Activated CD4-positive, alpha-beta T cell treated with anti-CD3 and anti-CD28 coated beads, Interleukin-2, Interleukin-4, amounts not matched to agents 100 ng/mL and 50 ng/mL, durations not matched to agents 16 hours and 8 hours (primary cell): ENCODE results near the gene SLC13A3.

Experiments used
- DNase-seq: peaks from one replicate; pipeline ENCODE4 v3.0.0-alpha.2; 2020; ENCODE audit warnings: low spot score

SLC13A3 gene

DNA sequence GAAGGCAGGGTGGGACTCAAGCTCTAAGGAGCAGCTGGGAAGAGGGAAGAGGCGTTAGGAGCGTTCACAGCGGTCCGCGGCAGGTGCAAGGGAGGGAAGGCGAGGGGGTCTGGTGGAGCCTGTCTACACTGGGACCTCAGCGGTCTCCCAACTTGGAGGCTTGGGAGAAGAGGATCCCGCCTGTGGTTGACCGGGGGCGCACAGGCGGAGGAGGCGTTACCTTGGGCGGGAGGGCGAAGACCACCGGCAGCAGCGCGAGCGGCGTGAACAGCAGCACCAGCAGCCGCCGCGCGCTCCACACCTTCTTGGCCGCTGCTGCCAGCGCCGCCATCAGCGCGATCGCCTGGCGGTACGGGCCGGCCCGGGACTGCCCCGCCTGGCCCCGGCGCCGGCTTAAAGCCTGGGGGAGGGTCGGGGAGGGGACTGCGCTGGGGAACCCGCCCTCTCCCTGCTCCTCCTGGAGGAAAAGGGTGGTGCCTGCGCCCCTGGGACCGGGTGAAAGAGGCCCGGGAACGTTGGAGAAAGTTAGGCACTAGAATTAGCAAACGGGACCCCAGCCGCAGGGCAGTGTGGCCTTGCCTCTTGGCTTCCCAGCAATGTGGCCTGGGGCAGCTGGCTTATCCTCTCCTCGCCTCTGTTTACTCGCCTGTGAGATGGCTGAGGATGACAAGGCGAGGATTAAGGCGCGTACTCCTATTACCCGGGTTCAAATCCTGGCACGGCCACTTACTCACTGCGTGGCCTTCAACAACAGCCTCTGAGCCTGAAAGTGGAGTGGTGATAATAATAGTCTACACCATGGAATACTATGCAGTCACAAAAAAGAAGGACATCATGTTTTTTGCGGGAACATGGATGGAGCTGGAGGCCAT, at the start of gene SLC13A3:
Gene SLC13A3, minus strand, starts transcription at position 369 of the 872 bp plus-strand sequence. Its CDS starts 38 bp downstream, at position 331.
- DNase-seq, result no peak

DNA sequence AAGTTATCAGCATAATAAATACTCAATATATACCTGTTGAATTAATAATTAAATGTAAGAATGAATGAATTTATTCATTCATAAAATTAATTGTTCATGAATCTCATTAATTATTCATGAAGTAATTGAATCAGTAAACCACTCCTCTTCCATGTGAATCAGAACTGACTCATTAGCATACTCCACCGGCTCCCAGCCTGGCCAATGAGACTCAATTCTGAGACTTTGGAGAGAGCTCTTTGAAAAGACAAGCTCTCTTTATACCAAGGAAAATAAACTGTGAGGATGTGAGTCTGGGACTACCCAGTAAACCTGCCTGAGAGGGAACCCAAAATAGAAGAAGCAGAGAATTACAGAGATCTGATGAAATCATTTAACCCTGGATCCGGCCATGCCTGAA, 49.8 kb upstream of the SLC13A3 start:
- DNase-seq, result no peak

DNA sequence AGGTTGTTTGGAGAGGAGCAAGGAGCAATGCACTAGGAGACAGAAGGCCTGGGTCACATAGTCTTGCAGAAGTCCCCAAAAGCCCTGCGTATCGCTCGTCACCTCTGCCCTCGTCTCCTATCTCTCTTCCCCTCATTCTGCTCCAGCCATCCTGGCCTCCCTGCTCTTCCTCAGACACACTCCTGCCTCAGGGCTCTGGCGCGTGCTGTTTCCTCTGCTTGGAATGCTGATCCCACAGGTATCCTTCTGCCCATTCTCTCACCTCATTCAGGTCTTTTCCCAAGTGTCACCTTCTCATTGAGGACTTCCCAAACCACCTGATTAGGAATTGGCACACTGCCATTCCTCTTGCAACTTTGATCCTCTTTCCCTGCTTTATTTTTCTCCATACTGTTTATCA, 49.2 kb upstream of the SLC13A3 start:
- DNase-seq, result no peak

DNA sequence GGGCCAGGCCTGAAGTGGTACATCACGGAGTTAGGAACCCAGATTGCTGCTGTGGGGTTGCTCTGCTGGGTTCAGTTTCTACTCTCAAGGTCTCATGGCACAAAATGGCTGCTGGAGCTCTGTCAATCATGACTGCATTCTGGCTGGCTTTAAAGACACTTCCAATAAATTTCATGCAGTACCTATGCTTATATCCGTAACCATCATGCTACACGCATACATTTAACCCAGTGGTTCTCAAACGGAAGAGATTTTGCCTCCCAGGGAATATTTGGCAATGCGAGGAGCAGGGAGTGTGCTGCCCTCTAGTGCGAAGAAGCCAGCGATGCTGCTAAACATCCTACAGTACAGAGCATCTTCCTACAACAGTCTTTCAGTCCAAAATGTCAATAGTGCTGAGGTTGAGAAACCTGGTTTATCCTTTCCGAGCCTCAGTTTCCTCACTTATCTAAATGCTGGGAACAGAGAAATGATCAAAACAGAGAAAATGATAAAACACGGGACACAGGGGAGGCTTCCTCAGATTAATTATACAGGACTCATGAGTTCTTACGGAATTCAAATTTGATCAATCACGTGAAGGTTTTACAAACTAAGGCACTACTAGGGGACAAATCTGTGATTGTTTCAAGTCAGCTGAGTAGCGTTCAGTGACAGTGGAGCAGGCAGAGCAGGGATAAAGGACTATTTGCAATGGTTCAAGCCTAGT, 48.5 kb upstream of the SLC13A3 start:
- peak; percentile 6 for DNase-seq

GRCh38 chr20:46698788-46699187, 47.5 kb upstream of the SLC13A3 start:
- DNase-seq, result no peak

GRCh38 chr20:46696791-46697279, 45.6 kb upstream of the SLC13A3 start:
- DNase-seq, result no peak

DNA sequence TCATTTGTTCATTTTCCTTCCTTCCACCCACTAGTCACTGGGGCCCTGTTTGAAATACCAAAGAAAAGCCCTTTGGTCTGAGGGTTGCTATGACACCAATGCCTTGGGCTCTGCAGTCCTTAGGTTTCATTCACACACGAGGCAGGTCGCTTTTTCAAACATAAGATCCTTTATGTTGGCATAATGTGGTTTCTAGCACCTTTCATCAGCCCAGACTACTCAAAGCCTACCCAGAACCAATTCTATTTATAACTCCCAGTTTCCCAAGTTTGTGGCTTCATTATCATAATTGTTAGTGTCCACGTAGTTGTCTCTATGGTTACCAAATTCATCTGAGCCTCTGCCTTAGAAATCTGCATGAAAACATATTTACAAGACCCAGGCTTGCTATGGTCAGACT, 44.6 kb upstream of the SLC13A3 start:
- DNase-seq, result no peak

- peak; percentile 15 for DNase-seq
Measured at GRCh38 chr20:46694484-46694883, 43.2 kb upstream of the SLC13A3 start.

DNA sequence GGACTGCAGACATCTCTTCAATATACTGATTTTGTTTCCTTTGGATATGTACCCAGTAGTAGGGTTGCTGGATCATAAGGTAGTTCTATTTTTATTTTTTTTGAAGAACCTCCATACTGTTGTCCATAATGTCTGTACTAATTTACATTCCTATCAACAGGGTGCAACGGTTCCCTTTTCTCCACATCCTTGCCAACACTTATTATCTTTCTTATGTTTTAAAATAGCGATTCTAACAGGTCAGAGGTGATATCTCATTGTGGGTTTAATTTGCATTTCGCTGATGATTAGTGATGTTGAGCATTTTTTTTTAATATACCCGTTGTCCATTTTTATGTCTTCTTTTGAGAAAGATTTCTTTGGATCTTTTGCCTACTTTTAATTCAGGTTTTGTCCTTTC, 39.9 kb upstream of the SLC13A3 start:
- no peak for DNase-seq

- DNase-seq, result no peak
Measured at GRCh38 chr20:46690219-46691106, 39.2 kb upstream of the SLC13A3 start.

- DNase-seq, result no peak
Measured at GRCh38 chr20:46689754-46690085, 38.5 kb upstream of the SLC13A3 start.

DNA sequence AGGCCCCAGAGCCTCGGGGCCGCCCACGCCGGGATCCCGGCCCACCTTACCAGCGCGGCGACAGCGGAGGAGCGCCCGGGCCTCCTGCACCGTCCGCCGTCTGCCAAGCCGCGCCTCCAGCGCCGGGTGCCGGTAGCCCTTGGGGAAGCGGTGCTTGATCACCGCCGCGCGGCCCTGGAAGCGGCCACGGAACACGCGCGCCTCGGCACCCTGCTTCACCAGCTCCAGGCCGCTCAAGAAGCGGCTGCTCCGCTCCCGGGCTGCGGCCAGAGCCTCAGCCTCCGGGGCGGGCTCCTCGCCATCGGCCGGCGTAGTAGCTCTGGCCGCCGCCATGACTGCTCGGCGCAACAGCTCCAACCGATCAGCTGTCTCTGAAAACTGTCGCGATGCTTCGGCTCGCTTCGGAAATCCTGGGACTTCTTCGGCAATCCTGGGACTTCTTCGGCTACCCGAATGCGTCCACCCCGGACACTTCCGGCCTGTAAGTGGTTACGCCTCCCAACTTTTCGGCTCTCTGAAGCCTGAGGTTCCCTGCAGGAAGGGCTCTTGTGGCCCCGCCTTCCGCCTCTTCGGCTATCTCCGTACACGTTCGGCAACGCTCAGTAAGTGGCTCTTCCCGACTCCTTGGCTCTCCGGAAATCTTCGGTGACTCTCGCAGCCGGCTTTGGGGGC, 38.0 kb upstream of the SLC13A3 start, which contains the start of gene TP53RK:
Gene TP53RK, minus strand, starts transcription at position 363 of the 672 bp plus-strand sequence. Its CDS starts 30 bp downstream, at position 333.
- peak; percentile 99 for DNase-seq

GRCh38 chr20:46688151-46689081, 37.2 kb upstream of the SLC13A3 start:
- peak; percentile 5 for DNase-seq

- DNase-seq, result no peak
Measured at GRCh38 chr20:46683939-46684750, 32.9 kb upstream of the SLC13A3 start.

DNA sequence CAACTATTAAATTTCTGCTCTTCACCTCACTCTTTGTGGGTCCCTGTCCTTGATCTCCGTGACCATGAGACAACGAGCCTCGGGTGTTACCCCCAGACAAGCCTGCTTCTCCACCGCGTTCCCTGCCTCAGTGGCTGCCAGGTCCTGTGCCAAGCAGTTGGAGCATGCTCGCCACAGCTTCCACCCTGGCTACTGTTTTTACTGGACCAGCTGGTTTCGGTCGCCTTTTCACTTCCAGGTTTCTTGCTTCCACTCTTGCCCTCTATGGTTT, 32.3 kb upstream of the SLC13A3 start:
- no peak for DNase-seq

- DNase-seq, result no peak
Measured at GRCh38 chr20:46683011-46683667, 31.9 kb upstream of the SLC13A3 start.

DNA sequence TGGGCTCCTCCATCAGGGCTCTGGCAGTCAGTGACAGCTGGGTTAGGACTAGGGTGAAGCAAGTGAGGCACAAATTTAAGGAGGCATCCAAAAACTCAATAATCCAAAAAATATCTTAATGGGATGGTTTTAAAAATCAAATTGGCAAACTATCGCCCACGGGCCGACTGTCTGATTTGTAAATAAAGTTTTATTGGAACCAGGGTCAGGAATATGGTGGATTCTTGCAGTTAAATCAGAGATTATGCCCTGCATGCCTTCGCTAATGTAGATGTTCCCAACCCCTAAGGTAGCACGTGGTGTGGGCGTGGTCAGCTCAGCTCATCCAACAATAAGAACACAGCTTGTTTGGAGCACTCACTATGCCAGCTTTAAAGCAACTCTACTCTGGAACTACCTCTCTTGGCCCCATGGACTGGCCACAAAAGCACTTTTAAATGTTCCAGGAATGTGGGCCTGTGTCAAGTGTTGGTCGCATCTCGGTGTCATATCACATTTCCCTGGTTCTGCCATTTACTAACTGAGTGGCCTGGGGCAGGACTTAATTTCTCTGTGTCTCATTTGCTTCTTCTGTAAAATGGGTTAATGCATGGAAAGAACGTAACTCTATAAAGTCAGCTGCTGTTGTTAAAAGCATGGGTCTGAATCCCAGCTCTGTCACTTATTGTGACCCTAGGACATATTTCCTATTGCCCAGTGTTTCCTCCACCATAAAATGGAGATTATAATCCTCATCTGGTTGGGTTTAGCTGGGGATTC, 31.0 kb upstream of the SLC13A3 start:
- DNase-seq, result no peak

- peak; percentile 74 for DNase-seq
Measured at GRCh38 chr20:46681032-46681854, 30.0 kb upstream of the SLC13A3 start.
